K562 (cell line): ENCODE data around the gene IDI2. TPM values are rescaled to one million over a fixed set of nuclear protein-coding genes. Genes with fewer than 3 reads are reported as not detected.

Experiments used
- ATF2 ChIP-seq: sonication (generic); formaldehyde crosslinking; IDR thresholded peaks from 2 replicates; pipeline ENCODE4 v1.8.1; 2022; ENCODE audit warnings: missing genetic modification reagents
- DMBX1 ChIP-seq: fragments of 250-450 bp; sonication (Bioruptor Pico); IDR thresholded peaks from 2 replicates; pipeline ENCODE4 v1.8.0; 2022; ENCODE audit warnings: inconsistent platforms, mild to moderate bottlenecking, moderate library complexity, borderline replicate concordance
- E4F1 ChIP-seq: fragments of 250-450 bp; sonication (Bioruptor Pico); IDR thresholded peaks from 2 replicates; pipeline ENCODE4 v1.5.0; 2021; ENCODE audit warnings: mild to moderate bottlenecking, borderline replicate concordance
- EZH2 ChIP-seq: IDR thresholded peaks from 2 replicates; pipeline ENCODE4 v1.6.1; 2012; ENCODE audit warnings: low read depth, mild to moderate bottlenecking, inconsistent platforms, low read length, borderline replicate concordance
- FOXA3 ChIP-seq, 2 experiments: fragments of 450-650 bp in 1 of 2; sonication (generic) in 1 of 2; formaldehyde crosslinking; IDR thresholded peaks in 1 of 2; conservative IDR thresholded peaks in 1 of 2; 2 replicates each; pipeline versions ENCODE4 v1.4.0 to v1.8.0; 2020 to 2022; ENCODE audit warnings: mild to moderate bottlenecking in 2 of 2, missing genetic modification reagents in 1 of 2
- HNRNPLL ChIP-seq: fragments of 200-400 bp; formaldehyde crosslinking; IDR thresholded peaks from 2 replicates; pipeline ENCODE4 v1.6.1; 2017; ENCODE audit warnings: low read length, low read depth, mild to moderate bottlenecking; ENCODE audit not compliant: poor library complexity, severe bottlenecking
- KDM5B ChIP-seq: fragments of 200-600 bp; sonication (generic); IDR thresholded peaks from 2 replicates; pipeline ENCODE4 v1.6.1; 2012; ENCODE audit warnings: low read depth, mild to moderate bottlenecking, moderate library complexity, low read length, control low read depth, inconsistent platforms; ENCODE audit not compliant: insufficient replicate concordance
- MIER1 ChIP-seq: fragments of 450-650 bp; IDR thresholded peaks from 2 replicates; pipeline ENCODE4 v1.6.1; 2016; ENCODE audit warnings: antibody characterized with exemption, mild to moderate bottlenecking, low read depth
- NFE2 ChIP-seq: IDR thresholded peaks from 2 replicates; pipeline ENCODE4 v1.6.1; 2014; ENCODE audit warnings: antibody characterized with exemption, low read depth
- PBX2 ChIP-seq, 2 experiments: IDR thresholded peaks in 1 of 2; conservative IDR thresholded peaks in 1 of 2; 2 replicates each; pipeline ENCODE4 v1.6.1; 2016; ENCODE audit warnings: low read depth in 2 of 2, mild to moderate bottlenecking in 1 of 2, missing compliant biosample characterization in 1 of 2, missing genetic modification characterization in 1 of 2, moderate library complexity in 1 of 2
- PHTF2 ChIP-seq: fragments of 250-450 bp; sonication (Bioruptor Pico); IDR thresholded peaks from 2 replicates; pipeline ENCODE4 v1.5.0; 2021; ENCODE audit warnings: mild to moderate bottlenecking
- TAF7 ChIP-seq: fragments of 450-650 bp; IDR thresholded peaks from 2 replicates; pipeline ENCODE4 v1.6.1; 2016; ENCODE audit warnings: missing genetic modification characterization, missing compliant biosample characterization
- TOE1 ChIP-seq, 2 experiments: fragments of 450-650 bp in 1 of 2; sonication (generic) in 1 of 2; formaldehyde crosslinking in 1 of 2; IDR thresholded peaks; 2 replicates each; pipeline versions ENCODE4 v1.7.1 to v1.8.0; 2016 to 2022; ENCODE audit warnings: borderline replicate concordance in 2 of 2, mild to moderate bottlenecking in 2 of 2, antibody characterized with exemption in 1 of 2, inconsistent platforms in 1 of 2, low read depth in 1 of 2, missing genetic modification reagents in 1 of 2, moderate library complexity in 1 of 2
- polyA plus RNA-seq, 8 experiments: library from polyadenylated mRNA; depleted of rRNA in 4 of 8; stranded (reverse) in 5 of 8; unstranded in 3 of 8; fragments of >200 nt; fragmentation: Nextera tagmentation in 2 of 8; fragmentation: Illumina TruSeq in 1 of 8; extraction: Ambion mirVana in 2 of 8; extraction: Trizol in 1 of 8; gene quantifications; 2 replicates each; pipeline versions ENCODE4 v1.2.1 to v1.2.3, GENCODE V29; 2011 to 2014; ENCODE audit warnings: inconsistent platforms in 1 of 8, missing spikeins in 1 of 8
- total RNA-seq, 7 experiments: library from RNA; depleted of rRNA in 6 of 7; stranded (reverse); fragments of >200 nt in 6 of 7; fragmentation: Illumina TruSeq in 2 of 7; extraction: Trizol in 2 of 7; gene quantifications; 2 replicates each; pipeline versions ENCODE4 v1.2.1 to v1.2.3, GENCODE V29; 2011 to 2021; ENCODE audit warnings: low replicate concordance in 1 of 7
- TF ChIP-seq, protein P1 (sequence below): fragments of 200-800 bp; sonication (Bioruptor generic); IDR thresholded peaks from 2 replicates; pipeline ENCODE4 v1.6.1; 2017; ENCODE audit warnings: missing genetic modification characterization, missing compliant biosample characterization
- TF ChIP-seq, protein P2 (sequence below): fragments of 450-650 bp; formaldehyde crosslinking; IDR thresholded peaks from 2 replicates; pipeline ENCODE4 v1.4.0; 2020; ENCODE audit warnings: mild to moderate bottlenecking, mixed read lengths

The IDI2 gene
- total and polyA plus RNA-seq, 9 of the 15 experiments (the other 6 are each of a cell fraction or from before 2014, with no cell fraction given): not detected

GRCh38 chr10:1048732-1049424 lies 23.2 kb upstream of the IDI2 start, which contains the start of gene IDI1 (continued):
- TF ChIP-seq, protein P1, sequence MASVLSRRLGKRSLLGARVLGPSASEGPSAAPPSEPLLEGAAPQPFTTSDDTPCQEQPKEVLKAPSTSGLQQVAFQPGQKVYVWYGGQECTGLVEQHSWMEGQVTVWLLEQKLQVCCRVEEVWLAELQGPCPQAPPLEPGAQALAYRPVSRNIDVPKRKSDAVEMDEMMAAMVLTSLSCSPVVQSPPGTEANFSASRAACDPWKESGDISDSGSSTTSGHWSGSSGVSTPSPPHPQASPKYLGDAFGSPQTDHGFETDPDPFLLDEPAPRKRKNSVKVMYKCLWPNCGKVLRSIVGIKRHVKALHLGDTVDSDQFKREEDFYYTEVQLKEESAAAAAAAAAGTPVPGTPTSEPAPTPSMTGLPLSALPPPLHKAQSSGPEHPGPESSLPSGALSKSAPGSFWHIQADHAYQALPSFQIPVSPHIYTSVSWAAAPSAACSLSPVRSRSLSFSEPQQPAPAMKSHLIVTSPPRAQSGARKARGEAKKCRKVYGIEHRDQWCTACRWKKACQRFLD: no peak
- peak; percentile 62 for TF ChIP-seq HNRNPLL
- TF ChIP-seq E4F1: no peak
- TF ChIP-seq, protein P2, sequence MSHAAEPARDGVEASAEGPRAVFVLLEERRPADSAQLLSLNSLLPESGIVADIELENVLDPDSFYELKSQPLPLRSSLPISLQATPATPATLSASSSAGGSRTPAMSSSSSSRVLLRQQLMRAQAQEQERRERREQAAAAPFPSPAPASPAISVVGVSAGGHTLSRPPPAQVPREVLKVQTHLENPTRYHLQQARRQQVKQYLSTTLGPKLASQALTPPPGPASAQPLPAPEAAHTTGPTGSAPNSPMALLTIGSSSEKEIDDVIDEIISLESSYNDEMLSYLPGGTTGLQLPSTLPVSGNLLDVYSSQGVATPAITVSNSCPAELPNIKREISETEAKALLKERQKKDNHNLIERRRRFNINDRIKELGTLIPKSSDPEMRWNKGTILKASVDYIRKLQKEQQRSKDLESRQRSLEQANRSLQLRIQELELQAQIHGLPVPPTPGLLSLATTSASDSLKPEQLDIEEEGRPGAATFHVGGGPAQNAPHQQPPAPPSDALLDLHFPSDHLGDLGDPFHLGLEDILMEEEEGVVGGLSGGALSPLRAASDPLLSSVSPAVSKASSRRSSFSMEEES: no peak
- no peak for TF ChIP-seq FOXA3 (CRISPR knock-in tag; conservative IDR thresholded peaks at IDR 0.05 in 1 of 2, IDR thresholded peaks at IDR 0.05 in 1 of 2)
- TF ChIP-seq MIER1: no peak
- peak; percentile 92 for TF ChIP-seq KDM5B
- TF ChIP-seq TOE1 (IDR thresholded peaks at IDR 0.05; ENCODE audit: borderline replicate concordance): peak; percentile 15; the same call in 1 of the 2 replicates
- no peak for TF ChIP-seq TOE1 (CRISPR knock-in tag; IDR thresholded peaks at IDR 0.05; ENCODE audit: borderline replicate concordance, low read depth)
- TF ChIP-seq ATF2: no peak
- no peak for TF ChIP-seq PBX2 (CRISPR knock-in tag; IDR thresholded peaks at IDR 0.05; ENCODE audit: low read depth)
- TF ChIP-seq PBX2 (tag; conservative IDR thresholded peaks at IDR 0.05; ENCODE audit: low read depth): no peak
- TF ChIP-seq DMBX1 (CRISPR knock-in tag): no peak
- no peak for TF ChIP-seq PHTF2 (CRISPR knock-in tag)
- peak; percentile 67 for TF ChIP-seq TAF7 (tag)
- TF ChIP-seq EZH2: no peak
- TF ChIP-seq NFE2: 0 out of 2 replicates have a peak, but pooled peaks have one; percentile 1
